ENCODE measurements around the gene FAM107B.
"Not testable (repeated sequence)": the region's sequence is repeated elsewhere in the genome, so short reads cannot be mapped to it uniquely, and the experiment has no call there.

The FAM107B gene

DNA sequence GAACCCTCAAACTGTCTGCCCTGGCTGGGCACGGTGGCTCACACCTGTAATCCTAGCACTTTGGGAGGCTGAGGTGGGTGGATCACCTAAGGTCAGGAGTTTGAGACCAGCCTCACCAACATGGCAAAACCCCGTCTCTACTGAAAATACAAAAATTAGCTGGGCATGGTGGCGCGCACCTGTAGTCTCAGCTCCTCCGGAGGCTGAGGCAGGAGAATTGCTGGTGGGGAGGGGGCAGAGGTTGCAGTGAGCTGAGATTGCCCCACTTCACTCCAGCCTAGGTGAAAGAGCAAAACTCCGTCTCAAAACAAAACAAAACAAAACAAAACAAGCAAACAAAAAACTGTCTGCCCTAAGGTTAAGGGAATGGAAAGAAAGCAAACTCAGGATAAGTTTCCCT, 115.6 kb downstream of the FAM107B start:
- not testable (repeated sequence) for DNase-seq

DNA sequence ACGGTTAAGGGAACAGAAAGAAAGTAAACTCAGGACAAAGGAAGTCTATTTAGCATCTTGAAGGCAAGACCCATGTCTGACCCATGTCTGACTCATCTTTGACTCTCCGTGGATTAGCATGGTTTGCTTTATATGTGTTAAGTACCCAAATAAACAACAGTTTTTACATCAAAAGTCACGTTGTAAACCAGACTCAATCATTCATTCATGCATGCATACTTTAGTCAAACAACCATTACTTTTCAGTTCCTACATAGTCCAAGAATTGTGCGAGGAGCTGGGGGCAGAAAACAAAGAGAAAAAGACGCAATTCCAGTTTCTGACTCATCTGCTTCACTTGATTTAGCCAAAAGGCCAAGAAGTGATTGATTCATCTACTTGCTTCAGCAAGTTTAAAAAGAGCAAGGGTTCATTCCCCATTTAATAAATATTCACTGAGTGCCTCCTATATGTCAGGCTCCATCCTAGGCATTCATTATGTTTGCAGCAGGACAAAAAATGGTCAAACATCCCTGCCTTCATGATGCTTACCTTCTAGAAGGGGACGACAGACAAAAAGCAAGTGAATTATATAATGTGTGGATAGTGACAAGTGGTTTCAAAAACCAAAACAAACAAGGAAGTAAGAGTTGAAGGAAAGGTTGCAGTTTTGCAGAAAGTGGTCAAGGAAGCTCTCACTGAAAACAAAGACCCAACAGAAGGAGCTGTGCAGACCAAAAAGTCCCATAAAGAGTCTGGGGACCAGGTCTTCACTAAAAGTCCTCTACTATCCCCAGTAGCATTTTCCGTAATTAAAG, 116.2 kb downstream of the FAM107B start:
- no peak for DNase-seq

DNA sequence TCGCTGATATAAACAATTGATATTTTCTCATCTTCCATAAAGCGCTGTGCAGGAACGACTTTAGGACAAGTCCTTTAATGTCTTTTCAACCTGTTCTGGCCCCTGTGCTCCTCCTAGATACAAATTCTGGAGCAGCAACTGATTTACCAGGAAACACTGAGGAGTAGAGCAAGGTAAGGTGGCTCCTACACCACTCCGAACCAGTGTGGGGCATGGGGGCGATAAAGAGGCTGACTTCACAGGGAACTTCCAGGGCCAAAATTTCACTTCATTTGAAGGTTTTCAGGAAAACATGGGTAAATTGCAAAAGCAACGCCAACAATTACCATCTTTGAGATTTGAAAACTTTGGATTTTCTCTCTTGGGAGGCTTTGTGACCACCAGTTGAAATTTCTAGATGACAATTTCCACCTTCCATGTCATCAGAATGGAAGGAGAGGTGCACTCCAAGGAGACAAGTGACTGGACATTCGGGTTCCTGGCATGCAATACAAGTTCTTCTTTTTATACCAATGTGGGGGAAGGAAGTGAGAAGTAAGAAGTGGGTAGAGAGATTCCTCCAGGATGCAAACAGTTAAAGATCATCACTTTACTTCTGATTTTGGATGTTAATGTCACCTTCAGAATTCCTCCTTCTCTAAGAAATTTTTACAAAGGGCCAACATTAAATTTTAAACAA, 118.5 kb downstream of the FAM107B start:
- DNase-seq, result no peak

DNA sequence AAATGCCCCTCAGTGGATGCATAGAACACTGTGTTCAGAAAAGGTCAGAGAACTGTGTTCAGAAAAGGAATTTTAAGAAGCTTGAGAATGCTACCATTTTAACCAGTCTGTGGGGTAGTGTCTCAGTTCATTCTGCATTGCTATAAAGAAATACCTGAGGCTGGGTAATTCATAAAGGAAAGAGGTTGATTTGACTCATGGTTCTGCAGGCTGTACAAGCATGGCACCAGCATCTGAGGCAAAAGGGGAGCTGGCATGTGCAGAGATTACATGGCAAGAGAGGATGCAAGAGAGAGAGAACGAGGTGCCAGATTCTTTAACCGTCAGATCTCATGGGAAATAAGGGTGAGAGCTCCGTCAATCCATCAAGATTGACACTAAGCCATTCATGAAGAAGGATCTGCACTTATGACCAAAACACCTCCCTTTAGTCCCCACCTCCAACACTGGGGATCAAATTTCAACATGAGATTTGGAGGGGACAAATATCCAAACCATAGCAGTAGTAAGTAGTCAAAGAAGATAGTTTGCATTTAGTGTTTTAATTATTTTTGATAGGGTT, 119.8 kb downstream of the FAM107B start:
- DNase-seq, result peak; percentile 36

DNA sequence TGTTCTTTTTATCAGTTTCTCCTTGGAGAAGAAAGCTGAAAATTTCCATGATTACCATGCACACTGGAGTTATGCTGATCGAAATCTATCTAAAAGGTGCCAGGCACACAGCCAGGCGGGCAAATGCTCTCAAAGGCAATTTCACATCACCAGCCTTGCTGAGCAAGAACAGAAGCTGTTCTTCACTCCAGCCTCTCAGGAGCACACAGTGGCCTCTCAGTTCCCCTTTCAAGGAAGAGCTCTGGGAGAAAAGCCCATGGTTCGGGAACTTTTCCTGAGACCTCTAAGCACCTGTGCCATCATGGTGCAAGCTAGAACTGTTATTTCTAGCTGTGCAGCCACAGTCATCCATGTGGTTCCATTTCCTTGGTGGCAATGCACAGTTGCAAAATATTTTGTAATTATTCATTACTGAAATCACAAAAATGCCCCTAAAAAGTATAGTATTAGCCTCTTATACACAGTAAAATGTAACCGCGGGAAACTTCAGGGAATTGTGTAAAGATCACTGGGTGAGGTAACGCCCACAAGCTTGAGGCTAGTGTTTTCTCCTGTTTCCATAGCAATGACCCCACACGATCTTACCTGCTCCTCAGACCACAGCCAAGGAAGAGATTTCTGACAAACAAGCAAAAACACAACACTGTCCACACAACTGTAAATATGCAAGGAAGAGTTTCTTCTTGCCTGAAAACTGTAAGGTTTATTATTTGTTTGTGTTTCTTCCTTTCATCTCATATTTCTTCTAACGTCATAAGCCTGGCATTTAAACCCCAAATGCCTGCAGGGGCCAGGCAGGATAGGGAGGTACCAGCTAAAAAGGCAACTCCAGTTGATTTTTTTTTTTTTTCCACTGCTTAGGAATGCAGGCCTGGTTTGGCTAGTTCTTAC, 121.2 kb downstream of the FAM107B start:
- DNase-seq, result no peak

DNA sequence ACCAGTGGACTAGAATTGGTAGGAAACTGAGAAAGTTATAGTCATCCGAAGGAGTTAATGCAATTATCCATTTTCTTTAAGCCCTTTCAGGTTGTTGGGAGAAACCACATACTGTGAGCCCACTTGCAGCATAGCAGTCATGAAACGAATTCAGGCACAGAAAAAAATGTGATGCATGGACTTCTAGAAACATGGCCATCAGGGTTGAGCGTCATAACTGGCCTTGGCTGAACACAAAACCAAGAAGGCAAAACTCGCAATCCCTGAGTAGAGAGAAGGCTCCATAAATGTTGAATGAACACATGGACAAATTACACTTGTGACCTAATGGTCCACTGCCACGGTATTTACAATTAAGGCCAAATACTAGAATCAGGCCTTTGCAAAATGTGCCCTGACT, 121.9 kb downstream of the FAM107B start:
- DNase-seq, result no peak

DNA sequence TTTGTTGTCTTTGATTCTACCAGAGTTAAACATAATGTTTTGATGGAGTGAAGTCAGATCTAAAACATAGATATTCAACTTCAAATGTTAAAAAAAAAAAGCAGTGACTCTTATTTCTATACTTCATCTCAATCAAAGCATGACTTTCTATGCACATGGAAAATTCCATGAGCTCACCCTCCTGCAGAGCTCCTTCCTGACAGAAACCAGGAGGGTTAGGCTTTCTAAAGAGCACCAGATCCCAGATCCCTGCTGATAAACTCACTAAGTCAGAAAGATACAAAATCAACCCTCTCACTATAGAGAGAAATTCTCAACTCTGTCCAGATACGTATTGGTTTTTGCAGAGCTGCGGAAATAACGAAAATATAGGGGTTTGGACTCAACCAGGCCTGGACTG, 122.6 kb downstream of the FAM107B start:
- DNase-seq, result no peak

DNA sequence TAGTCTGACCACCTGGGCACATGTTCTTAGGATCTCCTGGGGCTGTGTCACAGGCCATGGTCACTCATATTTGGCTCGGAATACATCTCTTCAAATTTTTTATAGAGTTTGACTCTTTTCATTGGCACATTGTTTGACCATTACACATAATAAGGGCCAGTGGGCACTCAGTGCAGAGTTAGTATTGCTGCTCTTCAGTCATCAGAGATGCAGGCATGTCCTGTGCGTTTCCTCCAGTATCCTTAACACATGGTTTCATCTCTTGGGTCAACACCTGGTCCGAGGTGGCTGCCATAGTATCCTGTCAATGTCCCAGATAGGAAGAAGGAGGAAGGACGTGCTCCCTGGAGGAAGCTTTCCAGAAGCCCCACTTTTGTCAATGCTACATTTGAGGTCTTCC, 125.0 kb downstream of the FAM107B start:
- no peak for DNase-seq

DNA sequence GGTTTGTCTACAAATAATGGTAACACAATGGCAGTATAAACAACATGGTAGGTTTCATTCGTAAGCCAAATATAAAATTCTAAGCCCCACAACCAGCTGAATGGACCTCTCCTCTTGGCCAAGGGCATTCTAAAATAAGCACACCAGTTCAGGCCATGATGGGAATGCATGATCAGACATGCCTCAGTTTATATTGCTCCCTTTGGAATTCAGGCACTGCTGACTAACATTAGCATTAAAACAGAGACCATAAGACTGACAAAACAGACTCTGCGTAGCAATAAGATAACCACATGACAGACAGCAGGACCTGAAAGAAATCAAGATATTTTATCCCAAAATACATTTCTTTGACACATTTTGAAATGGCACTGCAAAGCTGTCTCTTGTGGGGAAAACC, 125.8 kb downstream of the FAM107B start:
- DNase-seq, result no peak

DNA sequence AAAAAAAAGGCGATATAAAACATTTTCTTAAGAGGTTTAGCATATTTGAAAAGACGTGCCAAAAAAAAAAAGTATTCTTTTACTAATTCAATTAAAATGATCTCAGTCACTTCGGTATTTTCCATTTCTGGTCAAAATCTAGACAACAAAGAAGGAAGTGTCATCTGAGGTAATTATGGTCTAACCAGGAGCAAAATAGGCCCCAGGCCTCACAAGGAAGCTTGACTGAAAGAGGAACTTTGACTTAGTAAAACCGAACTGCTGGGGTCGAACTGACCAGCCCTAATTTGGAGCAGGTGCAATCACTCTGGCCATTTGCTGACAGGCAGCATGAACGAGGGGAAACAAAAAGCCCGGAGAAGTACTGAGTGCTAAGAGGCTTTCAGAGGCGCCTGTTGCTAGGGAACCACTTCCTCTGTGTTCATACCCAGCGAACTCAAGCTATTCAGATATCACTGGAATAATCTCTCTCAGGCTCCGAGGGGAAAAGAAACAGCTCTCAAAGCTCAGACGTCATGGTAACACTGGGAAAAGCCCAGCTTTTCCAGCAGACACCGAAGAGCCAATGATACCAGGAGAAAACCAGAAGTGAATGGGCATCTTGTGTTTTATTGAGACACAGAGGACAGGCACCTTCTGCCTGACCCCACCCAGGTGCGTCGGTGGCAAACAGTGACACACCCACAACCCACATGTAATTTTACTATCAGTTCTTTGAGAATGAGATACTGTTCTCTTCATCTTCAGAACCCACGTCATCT, 126.5 kb downstream of the FAM107B start:
- peak; percentile 92 for DNase-seq

DNA sequence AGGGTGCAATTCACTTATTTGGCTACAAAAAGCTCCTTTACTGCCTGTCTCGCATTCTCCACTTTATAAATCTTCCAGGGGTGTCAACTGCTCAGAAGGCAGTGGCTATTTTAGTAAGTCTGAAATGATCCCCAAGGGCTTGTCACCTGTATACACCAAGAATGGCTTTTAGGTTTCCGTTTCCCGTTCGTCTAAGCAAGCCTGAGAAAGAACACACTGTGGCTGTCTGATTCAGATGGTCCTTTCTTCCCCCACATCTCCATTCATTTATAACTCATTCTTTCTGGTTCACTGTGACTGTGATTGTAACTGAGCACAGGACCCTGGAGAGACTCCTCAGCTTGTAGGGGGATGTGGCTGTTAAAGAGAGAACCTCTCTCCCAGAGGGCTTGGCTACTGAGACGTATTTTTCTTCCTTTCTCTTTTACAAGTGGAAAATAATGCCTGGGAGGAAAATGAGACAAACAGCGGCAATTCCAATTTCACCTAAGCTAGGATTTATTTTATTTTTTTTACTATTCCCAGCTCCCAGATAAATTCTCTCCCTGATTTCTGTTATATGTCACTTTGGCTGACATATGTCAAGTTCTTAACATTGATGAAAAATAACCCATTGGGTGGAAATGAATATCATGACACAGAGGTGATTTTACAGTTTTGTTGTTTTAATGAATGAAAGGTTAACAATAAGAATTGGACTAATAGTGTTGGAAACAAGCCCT, 129.3 kb downstream of the FAM107B start:
- no peak for DNase-seq

DNA sequence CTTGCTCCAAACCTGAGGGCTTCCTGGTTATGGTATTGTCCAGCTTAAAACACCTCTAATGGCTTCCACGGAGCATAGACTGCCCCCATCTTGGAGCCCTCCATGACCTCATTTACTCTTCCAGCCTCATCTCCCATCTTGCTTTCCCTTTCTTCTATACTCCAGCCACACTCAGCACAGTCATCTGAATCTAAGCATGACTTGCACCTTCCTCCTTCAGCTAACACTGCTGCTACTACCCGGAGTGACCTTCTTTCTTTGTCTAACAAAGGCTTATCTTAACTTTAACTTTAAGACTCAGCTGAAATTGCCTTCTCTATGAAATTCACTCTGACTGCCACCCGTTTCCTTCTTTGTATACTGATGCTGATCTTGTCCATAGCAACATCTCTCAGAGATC, 135.1 kb downstream of the FAM107B start:
- DNase-seq, result no peak

DNA sequence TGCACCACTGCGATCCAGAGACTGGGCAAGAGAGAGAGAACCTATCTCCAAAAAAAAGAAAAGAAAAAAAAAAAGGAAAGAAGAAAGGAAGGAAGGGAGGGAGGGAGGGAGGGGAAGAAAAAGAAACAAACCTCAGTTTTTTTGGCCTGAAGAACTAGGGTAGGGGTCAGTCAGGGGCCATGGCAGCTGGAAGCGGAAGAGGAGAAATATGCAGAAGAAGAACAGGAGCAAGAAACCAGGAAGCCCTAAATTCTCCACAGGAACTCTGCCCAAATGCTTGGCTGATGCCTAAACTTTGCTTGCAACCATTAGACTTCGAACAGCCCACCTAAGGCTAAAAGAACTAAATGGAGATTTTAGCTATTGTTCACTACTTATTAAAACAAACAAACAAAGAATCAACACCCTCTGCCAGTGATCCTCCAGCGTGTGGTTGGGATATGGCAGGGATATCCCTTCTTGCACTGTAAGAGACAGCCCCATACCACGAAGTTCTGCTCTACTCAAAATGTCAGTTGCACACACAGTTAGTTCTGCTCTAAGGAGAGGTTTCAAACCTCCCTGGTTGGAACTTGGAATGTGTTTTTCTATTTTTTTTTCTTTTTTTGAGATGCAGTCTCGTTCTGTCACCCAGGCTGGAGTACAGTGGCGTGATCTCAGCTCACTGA, 139.5 kb downstream of the FAM107B start:
- no peak for DNase-seq

DNA sequence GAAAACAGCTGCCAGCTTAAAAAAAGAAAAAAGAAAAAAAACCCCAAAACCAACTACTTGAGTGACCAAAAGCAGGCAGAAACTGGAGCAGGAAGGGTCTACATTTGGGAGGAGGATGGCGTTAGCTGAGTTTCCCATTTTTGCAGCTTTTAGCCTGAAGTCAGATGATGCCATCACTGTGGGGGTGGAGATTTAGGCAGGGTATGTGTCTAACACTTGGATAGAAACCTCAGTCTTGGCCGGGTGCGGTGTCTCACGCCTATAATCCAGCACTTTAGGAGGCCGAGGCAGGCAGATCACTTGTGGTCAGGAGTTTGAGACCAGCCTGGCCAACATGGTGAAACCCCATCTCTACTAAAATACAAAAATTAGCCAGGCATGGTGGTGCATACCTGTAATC, 140.1 kb downstream of the FAM107B start:
- not testable (repeated sequence) for DNase-seq

DNA sequence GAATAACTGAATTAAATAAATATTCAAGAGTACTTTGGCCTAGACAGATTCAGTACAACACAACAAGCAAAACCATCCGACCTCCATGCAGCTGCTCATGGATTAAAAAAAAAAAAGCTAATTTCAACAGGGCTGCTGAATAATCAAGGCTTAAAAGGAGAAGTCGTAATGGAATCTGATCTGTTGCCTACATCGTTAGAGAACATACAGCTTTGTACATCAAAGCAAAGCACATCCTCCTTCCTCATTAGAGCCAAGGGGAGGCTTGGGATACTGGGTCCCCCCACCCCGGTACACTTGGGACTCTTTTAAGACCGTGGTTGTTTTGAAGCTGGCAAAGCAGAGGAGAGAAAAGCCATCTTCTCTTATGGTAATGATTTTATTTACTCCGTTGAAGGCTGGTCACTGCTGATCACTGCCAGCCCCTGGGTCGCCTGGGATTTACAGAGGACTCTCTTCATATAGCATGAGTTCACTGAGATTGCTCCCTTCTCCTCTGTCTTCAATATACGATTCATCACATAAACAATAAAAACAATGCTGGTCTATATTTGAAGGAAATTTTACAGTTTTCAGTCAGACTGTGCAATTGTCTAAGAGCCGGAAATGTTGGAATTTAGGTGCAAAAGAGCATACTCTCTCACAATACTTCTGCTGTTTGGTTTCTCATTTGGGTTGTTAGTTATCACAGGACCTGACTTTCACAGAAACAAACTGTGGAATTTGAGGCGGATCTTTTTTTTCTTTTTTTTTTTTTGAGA, 148.8 kb downstream of the FAM107B start:
- DNase-seq, result no peak

DNA sequence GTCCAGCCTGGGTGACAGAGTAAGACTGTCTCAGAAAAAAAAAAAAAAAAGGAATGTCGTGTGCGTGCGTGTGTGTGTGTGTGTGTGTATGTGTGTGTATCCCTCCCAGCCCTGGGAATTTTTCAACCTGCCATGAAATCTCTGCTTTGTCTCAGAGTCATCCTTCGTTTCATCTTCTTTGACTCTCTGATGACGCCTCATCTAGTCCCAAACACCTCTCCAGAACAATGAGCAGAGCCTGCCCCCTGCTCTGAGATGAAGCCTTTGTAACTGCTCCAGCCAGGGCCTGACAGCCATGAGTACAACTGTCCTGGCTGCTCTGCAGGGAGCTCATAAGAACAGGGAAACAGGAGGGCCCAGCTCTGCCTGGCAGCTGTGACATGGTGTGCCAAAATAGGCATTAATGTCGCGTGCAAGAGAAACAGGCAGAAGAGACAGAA, 149.5 kb downstream of the FAM107B start:
- DNase-seq, result no peak

DNA sequence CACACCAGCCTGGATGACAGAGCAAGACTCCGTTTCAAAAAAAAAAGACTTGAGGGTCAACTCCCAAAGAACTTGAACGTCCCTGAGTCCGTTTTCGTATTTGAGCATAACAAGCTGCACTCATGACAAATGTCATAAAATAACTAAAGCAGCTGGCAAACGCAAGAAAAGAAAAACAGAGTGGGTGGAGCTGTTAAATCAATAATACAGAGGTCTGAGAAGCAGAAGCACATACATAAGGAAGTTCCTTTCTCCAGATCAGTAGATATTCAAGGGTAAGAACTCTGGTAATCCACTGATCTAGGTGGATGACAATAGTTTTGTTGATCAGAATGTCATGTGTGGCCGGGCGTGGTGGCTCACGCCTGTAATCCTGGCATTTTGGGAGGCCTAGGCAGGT, 150.1 kb downstream of the FAM107B start:
- DNase-seq, result no peak

DNA sequence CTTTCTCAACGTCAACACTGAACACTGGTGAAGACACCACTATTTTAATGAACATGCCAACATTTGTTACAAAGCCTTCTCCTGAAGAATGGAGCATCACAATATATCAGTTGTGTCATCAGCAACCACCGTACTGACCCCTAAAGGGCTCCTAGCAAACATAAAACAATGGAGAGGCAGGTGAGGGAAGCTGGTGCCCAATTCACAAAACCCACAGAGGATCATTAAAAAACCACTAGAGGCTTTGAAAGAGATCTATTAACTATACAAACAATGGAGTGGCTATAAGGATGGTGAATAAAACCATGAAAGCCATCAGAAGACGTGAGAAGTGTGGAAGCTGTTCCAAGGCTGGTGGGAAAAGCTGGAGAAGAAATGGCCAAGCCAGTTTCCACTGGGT, 150.8 kb downstream of the FAM107B start:
- peak; percentile 55 for DNase-seq

DNA sequence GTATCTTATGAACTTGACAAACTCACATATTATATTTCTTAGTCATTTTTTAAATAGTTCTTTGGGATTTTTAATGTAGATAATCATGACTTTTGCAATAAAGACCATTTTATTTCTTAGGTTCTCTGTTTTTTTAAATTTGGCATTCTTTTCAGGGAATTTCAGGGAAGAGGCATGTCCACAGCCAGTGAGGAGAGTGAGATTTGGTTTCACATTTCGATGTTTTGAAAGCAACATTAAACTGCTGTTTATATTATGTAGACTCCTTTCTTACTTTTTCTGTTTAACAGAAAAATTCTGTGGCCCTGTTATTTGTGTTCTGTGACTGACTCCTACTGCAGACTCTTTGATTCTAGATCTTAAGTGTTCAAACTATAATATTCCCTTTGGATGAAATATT, 153.7 kb downstream of the FAM107B start:
- no peak for DNase-seq

DNA sequence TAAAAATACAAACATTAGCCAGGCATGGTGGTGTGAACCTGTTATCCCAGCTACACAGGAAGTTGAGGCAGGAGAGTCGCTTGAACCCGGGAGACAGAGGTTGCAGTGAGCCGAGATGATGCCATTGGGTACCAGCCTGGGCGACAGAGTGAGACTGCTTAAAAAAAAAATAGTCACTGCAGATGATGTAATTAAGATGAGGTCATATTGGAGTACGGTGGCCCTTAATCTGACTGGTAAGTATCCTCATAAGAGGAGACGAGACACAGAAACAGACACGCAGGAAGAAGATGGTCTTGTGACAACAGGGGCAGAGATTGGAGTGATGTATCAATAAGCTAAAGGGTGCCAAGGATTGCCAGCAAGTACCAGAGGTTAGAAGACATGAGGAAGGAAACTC, 156.0 kb downstream of the FAM107B start:
- DNase-seq, result no peak
